Measurements from ENCODE around the gene TIMM44.

TIMM44 gene

DNA sequence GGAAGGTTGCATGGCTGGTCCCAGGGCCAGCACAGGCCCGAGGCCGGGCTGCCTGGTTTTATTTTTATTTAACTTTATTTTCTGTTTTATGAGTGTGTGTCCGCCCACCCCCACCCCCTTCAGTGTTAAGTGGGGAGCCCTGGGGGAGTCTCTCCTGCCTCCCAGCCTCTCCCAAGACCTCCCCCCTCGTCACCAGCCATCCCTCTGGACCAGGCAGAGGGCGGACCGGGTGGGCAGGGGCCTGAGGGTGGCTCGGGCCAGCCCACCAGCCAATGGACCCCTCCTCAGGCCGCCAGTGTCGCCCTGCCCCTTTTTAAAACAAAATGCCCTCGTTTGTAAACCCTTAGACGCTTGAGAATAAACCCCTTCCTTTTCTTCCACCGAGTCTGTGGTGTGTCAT lies 29.4 kb downstream of the TIMM44 start:
- ChIA-PET CTCF (interaction anchor here (2.3 kb wide), 1 partner anchor 11 kb away, joined by 7 read pairs; the partner anchor contains the start of gene MAP2K7), POLR2A (no interaction called here)
- no peak for DNase-seq (ENCODE audit: extremely low spot score)
- TF ChIP-seq, protein P1, sequence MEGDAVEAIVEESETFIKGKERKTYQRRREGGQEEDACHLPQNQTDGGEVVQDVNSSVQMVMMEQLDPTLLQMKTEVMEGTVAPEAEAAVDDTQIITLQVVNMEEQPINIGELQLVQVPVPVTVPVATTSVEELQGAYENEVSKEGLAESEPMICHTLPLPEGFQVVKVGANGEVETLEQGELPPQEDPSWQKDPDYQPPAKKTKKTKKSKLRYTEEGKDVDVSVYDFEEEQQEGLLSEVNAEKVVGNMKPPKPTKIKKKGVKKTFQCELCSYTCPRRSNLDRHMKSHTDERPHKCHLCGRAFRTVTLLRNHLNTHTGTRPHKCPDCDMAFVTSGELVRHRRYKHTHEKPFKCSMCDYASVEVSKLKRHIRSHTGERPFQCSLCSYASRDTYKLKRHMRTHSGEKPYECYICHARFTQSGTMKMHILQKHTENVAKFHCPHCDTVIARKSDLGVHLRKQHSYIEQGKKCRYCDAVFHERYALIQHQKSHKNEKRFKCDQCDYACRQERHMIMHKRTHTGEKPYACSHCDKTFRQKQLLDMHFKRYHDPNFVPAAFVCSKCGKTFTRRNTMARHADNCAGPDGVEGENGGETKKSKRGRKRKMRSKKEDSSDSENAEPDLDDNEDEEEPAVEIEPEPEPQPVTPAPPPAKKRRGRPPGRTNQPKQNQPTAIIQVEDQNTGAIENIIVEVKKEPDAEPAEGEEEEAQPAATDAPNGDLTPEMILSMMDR (IDR thresholded peaks at IDR 0.05; ENCODE audit: control extremely low read depth, extremely low read depth, low read depth, missing control alignments) = no peak

DNA sequence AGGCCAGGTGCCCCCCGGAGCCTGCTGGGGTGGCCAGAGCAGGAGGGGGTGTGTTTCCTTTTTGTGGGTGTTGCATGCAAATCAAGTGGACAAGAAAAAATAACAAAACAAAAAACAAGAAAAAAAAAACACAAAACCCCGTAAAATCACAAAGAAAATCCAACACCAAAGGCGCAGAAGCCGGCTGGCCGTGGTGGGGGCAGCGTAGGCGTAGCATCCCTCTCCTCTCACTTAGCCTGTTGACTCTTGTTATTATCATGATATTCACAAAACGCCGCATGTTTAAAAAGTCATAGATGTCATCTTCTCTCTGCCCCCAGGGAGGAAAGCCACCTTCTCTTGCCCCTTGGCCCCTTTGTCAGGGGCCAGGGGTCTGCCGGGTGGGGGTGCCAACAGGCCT lies 29.8 kb downstream of the TIMM44 start:
- CTCF ChIA-PET = no interaction called here
- DNase-seq (ENCODE audit: extremely low spot score) = no peak
- POLR2A ChIA-PET = interaction anchor here (0.5 kb wide), 1 partner anchor 1935 kb away, joined by 3 read pairs; no protein-coding TSS in a partner anchor
- TF ChIP-seq, protein P1 (IDR thresholded peaks at IDR 0.05; ENCODE audit: control extremely low read depth, extremely low read depth, low read depth, missing control alignments) = no peak

DNA sequence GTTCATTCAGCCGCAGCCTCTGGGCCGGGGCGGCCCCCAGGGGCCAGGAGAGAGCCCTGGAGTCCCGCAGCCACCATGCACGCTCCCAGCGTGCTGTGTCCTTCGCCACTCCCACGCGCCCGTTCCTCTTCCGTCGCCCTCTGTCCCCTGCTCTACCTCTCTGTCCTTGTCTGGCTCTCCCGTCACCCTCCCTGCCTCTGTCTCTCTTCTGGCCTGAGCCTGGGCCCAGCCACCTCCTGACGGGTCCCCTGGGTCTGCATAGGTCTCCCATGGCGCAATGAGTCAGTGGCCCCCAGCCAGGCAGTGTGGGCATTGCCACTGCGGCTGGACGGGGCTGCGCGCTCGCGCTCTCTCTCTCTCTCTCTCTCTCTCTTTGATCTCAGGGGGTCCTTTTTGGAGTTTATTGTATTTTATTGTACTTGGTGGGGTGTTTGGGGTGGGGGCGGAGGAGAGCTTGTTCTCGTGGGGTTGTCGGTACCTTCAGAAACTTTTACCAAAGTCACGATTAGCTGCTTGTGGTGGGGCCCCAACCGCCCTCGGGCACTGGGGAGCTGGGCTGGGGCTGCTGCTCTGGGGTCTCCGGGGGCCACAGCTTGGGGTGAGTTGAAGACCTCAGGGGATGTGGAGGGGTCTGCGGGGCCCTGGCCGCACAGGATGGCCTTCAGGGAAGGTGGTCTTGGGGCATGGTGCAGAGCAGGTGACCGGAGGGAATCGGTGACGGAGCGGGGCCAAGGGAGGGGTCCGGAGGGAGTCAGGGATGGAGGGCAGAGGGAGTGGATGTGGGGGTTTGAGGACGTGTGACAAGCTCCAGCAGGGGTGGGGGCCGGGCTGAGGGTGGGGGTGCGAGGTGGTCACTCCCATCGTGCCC lies 30.5 kb downstream of the TIMM44 start:
- POLR2A ChIA-PET = interaction anchor here (0.5 to 0.9 kb wide), 3 partner anchors 9 to 1934 kb away, joined by 3 read pairs; partner anchors contain the start of gene MAP2K7
- TF ChIP-seq, protein P1 (IDR thresholded peaks at IDR 0.05; ENCODE audit: control extremely low read depth, extremely low read depth, low read depth, missing control alignments) = no peak
- DNase-seq (ENCODE audit: extremely low spot score) = no peak
- CTCF ChIA-PET = interaction anchor here (2.3 kb wide), 1 partner anchor 9 kb away, joined by 9 read pairs; the partner anchor contains the start of gene MAP2K7

DNA sequence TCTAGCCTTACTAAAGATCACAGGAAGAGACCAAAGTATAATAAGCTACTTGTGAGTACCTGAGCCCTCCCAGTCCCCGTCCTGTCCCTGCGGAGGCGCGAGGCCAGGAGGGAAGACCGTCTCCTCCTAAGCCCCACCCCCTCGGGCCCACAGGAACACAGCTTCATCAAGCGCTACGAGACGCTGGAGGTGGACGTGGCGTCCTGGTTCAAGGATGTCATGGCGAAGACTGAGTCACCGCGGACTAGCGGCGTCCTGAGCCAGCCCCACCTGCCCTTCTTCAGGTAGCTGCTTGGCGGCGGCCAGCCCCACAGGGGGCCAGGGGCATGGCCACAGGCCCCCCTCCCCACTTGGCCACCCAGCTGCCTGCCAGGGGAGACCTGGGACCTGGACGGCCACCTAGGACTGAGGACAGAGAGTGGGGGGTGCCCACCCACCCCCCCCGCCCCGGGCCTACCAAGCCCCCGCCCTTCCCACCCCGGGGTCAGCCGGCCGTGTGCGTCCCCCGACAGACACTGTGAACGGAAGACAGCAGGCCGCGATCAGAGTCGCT lies 31.2 kb downstream of the TIMM44 start:
- no peak for DNase-seq (ENCODE audit: extremely low spot score)
- ChIA-PET CTCF (interaction anchor here (0.9 to 2.3 kb wide), 4 partner anchors 9 to 91 kb away, joined by 3 to 9 read pairs (median 4); partner anchors contain the start of genes MAP2K7 and SNAPC2), POLR2A (interaction anchor here (0.9 kb wide), 2 partner anchors 9 to 77 kb away, joined by 3 read pairs; partner anchors contain the start of gene MAP2K7)
- TF ChIP-seq, protein P1 (IDR thresholded peaks at IDR 0.05; ENCODE audit: control extremely low read depth, extremely low read depth, low read depth, missing control alignments) = no peak

DNA sequence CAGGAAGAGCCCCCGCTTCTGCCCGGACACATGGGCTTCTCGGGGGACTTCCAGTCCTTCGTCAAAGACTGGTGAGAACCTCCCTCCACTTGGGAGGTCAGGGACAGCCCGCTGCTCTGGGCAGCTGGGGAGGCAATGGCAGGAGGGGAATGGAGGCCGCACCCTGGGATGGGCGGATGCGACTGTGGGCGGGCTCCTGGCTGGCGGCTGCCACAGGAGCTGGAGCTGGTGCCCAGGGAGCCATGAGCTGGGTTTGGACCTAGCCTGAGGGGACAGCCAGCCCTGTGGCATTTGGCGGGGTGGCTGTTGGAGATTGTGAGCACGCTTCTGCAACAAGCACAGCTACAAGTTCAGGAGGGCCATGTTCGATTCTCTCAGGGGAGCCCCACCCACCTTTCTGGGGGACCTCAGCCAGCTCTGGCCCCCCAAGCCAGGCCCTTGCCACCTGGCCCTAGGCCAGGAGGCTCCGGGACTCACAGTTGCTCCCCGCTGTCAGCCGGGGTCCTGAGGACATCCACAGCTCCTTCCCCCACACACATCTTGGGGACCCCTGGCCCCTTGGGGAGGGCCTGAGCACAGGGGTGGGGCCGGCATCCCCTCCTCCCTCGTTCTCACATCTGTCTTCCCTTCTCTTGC lies 31.8 kb downstream of the TIMM44 start:
- no peak for DNase-seq (ENCODE audit: extremely low spot score)
- TF ChIP-seq, protein P1 (IDR thresholded peaks at IDR 0.05; ENCODE audit: control extremely low read depth, extremely low read depth, low read depth, missing control alignments) = no peak
- CTCF ChIA-PET = interaction anchor here (0.9 to 2.3 kb wide), 4 partner anchors 8 to 91 kb away, joined by 3 to 9 read pairs (median 4); partner anchors contain the start of genes MAP2K7 and SNAPC2
- POLR2A ChIA-PET = no interaction called here
